TTC549 (cell line): ENCODE measurements around the gene MPIG6B.
A peak's percentile ranks its signal among the peaks of the same experiment; 100 is the strongest.
"Not testable (repeated sequence)": the region's sequence is repeated elsewhere in the genome, so short reads cannot be mapped to it uniquely, and the experiment has no call there.

Source experiments
- FAIRE-seq: peaks from 2 replicates; lab custom pipeline; 2012; peaks lifted over from hg19 to GRCh38; lab: Jason Lieb, UNC

MPIG6B gene

GRCh38 chr6:31701666-31702404 lies 21.3 kb upstream of the MPIG6B start:
- no peak for FAIRE-seq

- no peak for FAIRE-seq
Observed at GRCh38 chr6:31702405-31702818, 20.8 kb upstream of the MPIG6B start.

- peak; percentile 69 for FAIRE-seq
Observed at GRCh38 chr6:31702819-31703716, 20.1 kb upstream of the MPIG6B start, which contains the start of gene ABHD16A. ABHD16A (minus strand) TSS chr6:31703324; CDS start chr6:31703281, 43 bp downstream.

GRCh38 chr6:31705931-31706330 lies 17.2 kb upstream of the MPIG6B start:
- FAIRE-seq = no peak

- no peak for FAIRE-seq
Observed at GRCh38 chr6:31706599-31706998, 16.6 kb upstream of the MPIG6B start, which contains the start of gene LY6G6F. LY6G6F (plus strand) TSS chr6:31706866; CDS start chr6:31706907, 41 bp downstream.

GRCh38 chr6:31707701-31708100 lies 15.5 kb upstream of the MPIG6B start:
- FAIRE-seq = no peak

- no peak for FAIRE-seq
Observed at GRCh38 chr6:31708224-31708623, 14.9 kb upstream of the MPIG6B start.

- not testable (repeated sequence) for FAIRE-seq
Observed at GRCh38 chr6:31709157-31709556, 14.0 kb upstream of the MPIG6B start.

- FAIRE-seq = no peak
Observed at GRCh38 chr6:31710523-31711219, 12.5 kb upstream of the MPIG6B start.

GRCh38 chr6:31711233-31711632 lies 11.9 kb upstream of the MPIG6B start:
- no peak for FAIRE-seq

GRCh38 chr6:31712296-31712695 lies 10.9 kb upstream of the MPIG6B start:
- no peak for FAIRE-seq

GRCh38 chr6:31713465-31713864 lies 9.7 kb upstream of the MPIG6B start:
- no peak for FAIRE-seq

- no peak for FAIRE-seq
Observed at GRCh38 chr6:31713991-31714684, 9.0 kb upstream of the MPIG6B start.

GRCh38 chr6:31715022-31715958 lies 7.9 kb upstream of the MPIG6B start, which contains the start of gene LY6G6D:
LY6G6D (plus strand) TSS chr6:31715348; CDS start chr6:31715356, 8 bp downstream.
- no peak for FAIRE-seq

- FAIRE-seq = no peak
Observed at GRCh38 chr6:31717499-31718222, 5.5 kb upstream of the MPIG6B start.

GRCh38 chr6:31718265-31718664 lies 4.9 kb upstream of the MPIG6B start:
- no peak for FAIRE-seq

- no peak for FAIRE-seq
Observed at GRCh38 chr6:31719001-31719400, 4.2 kb upstream of the MPIG6B start.

- no peak for FAIRE-seq
Observed at GRCh38 chr6:31720196-31720770, 2.9 kb upstream of the MPIG6B start.

- no peak for FAIRE-seq
Observed at GRCh38 chr6:31721351-31722020, 1.7 kb upstream of the MPIG6B start, which contains the start of gene LY6G6C. LY6G6C (minus strand) TSS chr6:31721746; CDS start chr6:31721679, 67 bp downstream.
